PFSK-1 (cell line): ENCODE data around the gene AUTS2.

Source experiments
- FOXP2 ChIP-seq: optimal IDR thresholded peaks from 2 replicates; pipeline ENCODE3; 2011; ENCODE audit warnings: borderline replicate concordance, control low read depth, inconsistent platforms; ENCODE audit not compliant: insufficient read depth; ENCODE audit errors: extremely low read length, extremely low read depth
- POLR2AphosphoS5 ChIP-seq: IDR thresholded peaks from 2 replicates; pipeline ENCODE4 v1.6.1; 2012; ENCODE audit warnings: low read depth, mild to moderate bottlenecking, control low read depth, low read length, moderate library complexity
- REST ChIP-seq, 2 experiments: IDR thresholded peaks; 2 replicates each; pipeline versions ENCODE4 v1.6.1 to v1.8.0; 2011 to 2012; ENCODE audit warnings: low read depth in 2 of 2, low read length in 2 of 2, control low read depth in 1 of 2, inconsistent platforms in 1 of 2, mild to moderate bottlenecking in 1 of 2, moderate library complexity in 1 of 2; ENCODE audit not compliant: insufficient read depth in 1 of 2
- SIN3A ChIP-seq: IDR thresholded peaks from 2 replicates; pipeline ENCODE4 v1.6.1; 2012; ENCODE audit warnings: mild to moderate bottlenecking, low read length, moderate library complexity, borderline replicate concordance; ENCODE audit not compliant: insufficient read depth
- TAF1 ChIP-seq: IDR thresholded peaks from 2 replicates; pipeline ENCODE4 v1.6.1; 2012; ENCODE audit warnings: low read length, control low read depth, borderline replicate concordance; ENCODE audit not compliant: insufficient read depth

The AUTS2 gene

GRCh38 chr7:70592171-70592570 lies 993.9 kb downstream of the AUTS2 start:
- TF ChIP-seq POLR2AphosphoS5 (no peak), SIN3A (no peak)

GRCh38 chr7:70594170-70594569 lies 995.9 kb downstream of the AUTS2 start:
- TF ChIP-seq POLR2AphosphoS5 (no peak), SIN3A (no peak), TAF1 (no peak)

GRCh38 chr7:70595370-70595754 lies 997.1 kb downstream of the AUTS2 start:
- TF ChIP-seq TAF1 (no peak), SIN3A (no peak), POLR2AphosphoS5 (no peak), REST (IDR thresholded peaks at IDR 0.05; ENCODE audit: insufficient read depth in 1 of 2, low read depth in 2 of 2, low read length in 2 of 2) (no peak), FOXP2 (no peak)

GRCh38 chr7:70595755-70596597 lies 997.7 kb downstream of the AUTS2 start:
- TF ChIP-seq SIN3A (no peak), REST (IDR thresholded peaks at IDR 0.05; ENCODE audit: insufficient read depth in 1 of 2, low read depth in 2 of 2, low read length in 2 of 2) (no peak), POLR2AphosphoS5 (no peak), TAF1 (no peak), FOXP2 (no peak)

- TF ChIP-seq FOXP2 (no peak), REST (IDR thresholded peaks at IDR 0.05; ENCODE audit: insufficient read depth in 1 of 2, low read depth in 2 of 2, low read length in 2 of 2) (no peak), POLR2AphosphoS5 (no peak), SIN3A (no peak), TAF1 (no peak)
These were observed 998.3 kb downstream of the AUTS2 start for GRCh38 chr7:70596598-70596913.

GRCh38 chr7:70597066-70597465 lies 998.8 kb downstream of the AUTS2 start:
- no peak for TF ChIP-seq FOXP2
- TF ChIP-seq REST (IDR thresholded peaks at IDR 0.05; ENCODE audit: insufficient read depth in 1 of 2, low read depth in 2 of 2, low read length in 2 of 2): no peak
- no peak for TF ChIP-seq SIN3A
- TF ChIP-seq TAF1: no peak
- TF ChIP-seq POLR2AphosphoS5: no peak
